WERI-Rb-1 (cell line): ENCODE results near the gene SCN3A.
A peak's percentile ranks its signal among the peaks of the same experiment; 100 is the strongest.

Experiments used
- DNase-seq: peaks from one replicate; pipeline ENCODE4 v3.0.0-alpha.2; 2020
- H3K27ac ChIP-seq: fragments of 250-450 bp; sonication (Bioruptor Pico); 2 replicates; pipeline ENCODE4 v1.5.1; 2020; ENCODE audit warnings: mild to moderate bottlenecking, moderate library complexity
- H3K27me3 ChIP-seq: fragments of 250-450 bp; sonication (Bioruptor Pico); 2 replicates; pipeline ENCODE4 v1.5.1; 2021; ENCODE audit warnings: mild to moderate bottlenecking, low read depth, moderate library complexity; ENCODE audit not compliant: insufficient read depth, severe bottlenecking
- H3K36me3 ChIP-seq: fragments of 250-450 bp; sonication (Bioruptor Pico); 2 replicates; pipeline ENCODE4 v1.5.1; 2020; ENCODE audit warnings: mild to moderate bottlenecking, moderate library complexity
- H3K4me3 ChIP-seq: 2 replicates; pipeline ENCODE4 v1.5.1; 2011; ENCODE audit warnings: low read depth, mild to moderate bottlenecking, control low read depth, low read length
- H3K9me3 ChIP-seq: fragments of 250-450 bp; sonication (Bioruptor Pico); 2 replicates; pipeline ENCODE4 v1.5.1; 2021; ENCODE audit warnings: mild to moderate bottlenecking, moderate library complexity; ENCODE audit not compliant: severe bottlenecking
- CTCF ChIP-seq: IDR thresholded peaks from 2 replicates; pipeline ENCODE4 v1.5.1; 2011; ENCODE audit warnings: low read depth, mild to moderate bottlenecking, control low read depth, inconsistent platforms, low read length

SCN3A gene

DNA sequence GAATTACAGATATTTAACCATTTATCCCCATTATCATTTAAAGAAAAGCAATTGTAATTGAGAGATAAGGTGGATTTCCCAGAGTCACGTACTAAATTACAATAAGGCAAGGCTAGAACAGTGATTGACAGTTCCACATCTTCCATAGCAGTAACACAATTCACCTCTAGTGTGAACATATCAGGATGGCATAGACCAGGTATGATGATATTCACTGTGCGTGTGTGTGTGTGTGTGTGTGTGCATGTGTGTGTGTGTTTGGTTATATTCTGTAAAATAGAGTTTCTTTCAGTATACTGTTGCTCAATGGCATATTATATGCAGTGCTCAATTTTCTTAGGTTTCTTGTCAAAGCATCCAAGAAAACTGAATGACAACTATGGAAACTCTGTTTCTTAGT is 37.1 kb upstream of the SCN3A start:
- H3K4me3 ChIP-seq: no peak overlapping the region
- no peaks in the 10 kb centered on the region for H3K9me3 ChIP-seq
- H3K36me3 ChIP-seq: no peaks in the 10 kb centered on the region
- H3K27me3 ChIP-seq: no peaks in the 10 kb centered on the region
- H3K27ac ChIP-seq: no peak overlapping the region
- TF ChIP-seq CTCF: no peak
- no peak for DNase-seq

- no peak for TF ChIP-seq CTCF
- H3K4me3 ChIP-seq: no peak overlapping the region
- H3K27me3 ChIP-seq: no peaks in the 10 kb centered on the region
- H3K27ac ChIP-seq: no peak overlapping the region
- H3K36me3 ChIP-seq: no peaks in the 10 kb centered on the region
- DNase-seq: no peak
- H3K9me3 ChIP-seq: no peaks in the 10 kb centered on the region
These were observed 36.1 kb upstream of the SCN3A start for GRCh38 chr2:165239856-165240515.

DNA sequence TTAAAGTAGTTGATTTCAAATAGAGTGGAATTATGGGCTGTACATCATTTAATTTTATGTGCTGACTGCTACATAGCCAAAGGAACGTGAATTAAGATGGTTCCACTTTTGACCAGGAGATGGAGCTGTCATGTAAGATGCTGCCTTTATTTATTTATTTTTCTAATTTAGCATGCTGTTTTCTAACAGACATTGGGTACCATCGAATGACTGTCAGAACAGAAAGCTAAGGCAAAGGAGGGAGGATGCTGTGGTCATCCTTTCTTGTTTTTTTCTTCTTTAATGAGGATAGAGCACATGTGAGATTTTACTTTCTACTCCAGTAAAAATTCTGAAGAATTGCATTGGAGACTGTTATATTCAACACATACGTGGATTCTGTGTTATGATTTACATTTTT is 35.4 kb upstream of the SCN3A start, which contains the start of gene SCN2A:
Gene SCN2A, plus strand, starts transcription at position 185 of the 400 bp plus-strand sequence. CDS start 56,410 bp downstream, outside the sequence.
- H3K27me3 ChIP-seq: no peaks in the 10 kb centered on the region
- no peak within 1 kb of the TSS for H3K27ac ChIP-seq
- H3K4me3 ChIP-seq: no peak within 1 kb of the TSS
- DNase-seq: peak; percentile 15
- no peaks in the 10 kb centered on the region for H3K36me3 ChIP-seq
- peak; percentile 55 for TF ChIP-seq CTCF
- H3K9me3 ChIP-seq: no peaks in the 10 kb centered on the region

DNA sequence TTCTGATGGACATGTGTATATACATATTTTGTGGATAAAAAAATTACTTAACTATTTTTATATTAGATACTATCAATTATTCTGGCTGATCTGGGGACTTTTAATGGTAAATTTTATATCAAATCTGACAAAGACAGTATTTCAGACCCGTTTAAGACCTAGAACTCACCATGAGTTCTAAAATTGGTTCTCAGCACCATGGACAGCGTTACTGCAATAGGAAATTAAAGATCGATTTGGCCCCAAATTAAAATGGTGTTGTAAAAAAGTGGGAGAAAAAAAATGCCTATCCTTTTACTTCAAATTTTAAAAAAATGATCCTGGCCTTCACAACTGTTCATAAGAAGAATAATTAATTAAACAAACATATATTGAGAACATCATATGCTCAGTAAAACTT is 34.4 kb upstream of the SCN3A start:
- no peaks in the 10 kb centered on the region for H3K9me3 ChIP-seq
- no peak for DNase-seq
- no peak overlapping the region for H3K4me3 ChIP-seq
- H3K27me3 ChIP-seq: no peaks in the 10 kb centered on the region
- H3K36me3 ChIP-seq: no peaks in the 10 kb centered on the region
- no peak overlapping the region for H3K27ac ChIP-seq
- no peak for TF ChIP-seq CTCF

DNA sequence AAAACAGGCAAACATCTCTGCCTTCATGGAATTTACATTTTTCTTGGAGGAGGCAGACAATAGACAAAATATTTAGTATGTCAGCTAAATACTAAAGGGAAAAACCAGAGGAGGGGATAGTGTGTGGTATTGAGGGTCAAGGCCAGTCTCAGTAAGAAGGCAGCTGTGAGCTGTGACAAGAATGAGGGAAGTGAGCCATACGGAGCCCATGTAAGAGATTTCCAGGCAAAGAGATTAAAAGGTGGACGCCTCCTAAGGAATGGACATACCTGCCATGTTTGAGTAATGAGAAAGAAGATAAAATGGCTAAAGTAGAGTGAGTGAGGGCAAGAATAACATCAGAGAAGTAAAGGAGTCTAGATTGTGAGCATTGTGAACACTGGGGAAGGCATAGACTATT is 33.2 kb upstream of the SCN3A start:
- Histone ChIP-seq H3K4me3 (no peak overlapping the region), H3K36me3 (no peaks in the 10 kb centered on the region), H3K27ac (no peak overlapping the region), H3K9me3 (no peaks in the 10 kb centered on the region), H3K27me3 (no peaks in the 10 kb centered on the region)
- TF ChIP-seq CTCF: no peak
- DNase-seq: no peak

DNA sequence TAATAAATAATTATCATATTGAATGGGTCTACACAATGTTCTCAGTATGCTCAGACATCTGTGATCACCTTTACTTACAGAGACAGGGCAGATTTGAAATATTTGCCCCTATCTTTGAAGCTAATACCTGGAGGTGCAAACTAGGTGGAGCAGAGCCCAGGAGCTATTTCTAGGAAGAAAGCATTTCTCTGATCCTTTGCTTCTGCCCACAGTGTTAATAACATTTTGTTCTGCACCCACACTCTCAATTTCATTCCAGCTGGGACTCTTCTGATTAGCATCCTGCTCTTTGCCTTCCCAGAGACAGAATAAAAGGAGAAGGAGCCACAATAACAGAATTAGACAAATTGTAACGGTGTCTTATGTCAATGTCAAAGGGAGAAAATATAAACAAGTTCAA is 23.7 kb upstream of the SCN3A start:
- H3K27me3 ChIP-seq: no peaks in the 10 kb centered on the region
- DNase-seq: no peak

More for the DNA sequence above, 23.7 kb upstream of the SCN3A start:
- no peaks in the 10 kb centered on the region for H3K9me3 ChIP-seq
- no peak overlapping the region for H3K4me3 ChIP-seq
- no peak overlapping the region for H3K27ac ChIP-seq
- no peak for TF ChIP-seq CTCF
- no peaks in the 10 kb centered on the region for H3K36me3 ChIP-seq
